GM23248 (cell line): ENCODE measurements around the gene TCF15. TPM values are rescaled to one million over a fixed set of nuclear protein-coding genes. Genes with fewer than 3 reads are reported as not detected.

ENCODE experiments used
- DNase-seq: peaks from one replicate; pipeline ENCODE4 v3.0.0-alpha.2; 2015
- H2AFZ ChIP-seq: fragments of 200-600 bp; sonication (generic); 2 replicates; pipeline ENCODE4 v1.6.1; 2016; ENCODE audit warnings: antibody characterized with exemption
- H3F3A ChIP-seq: fragments of 200-600 bp; sonication (generic); 2 replicates; pipeline ENCODE4 v1.6.1; 2016; ENCODE audit warnings: mild to moderate bottlenecking, antibody characterized with exemption, mixed run types; ENCODE audit not compliant: insufficient read depth
- H3K27ac ChIP-seq: fragments of 200-600 bp; sonication (generic); 2 replicates; pipeline ENCODE4 v1.5.1; 2016; ENCODE audit warnings: mild to moderate bottlenecking
- H3K27me3 ChIP-seq: fragments of 200-600 bp; sonication (generic); replicated peaks from 2 replicates; pipeline ENCODE4 v1.6.1; 2016; ENCODE audit warnings: mild to moderate bottlenecking; ENCODE audit not compliant: insufficient read depth
- H3K36me3 ChIP-seq: fragments of 200-600 bp; sonication (generic); 2 replicates; pipeline ENCODE4 v1.6.1; 2016; ENCODE audit warnings: low read depth, mild to moderate bottlenecking
- H3K4me1 ChIP-seq: fragments of 200-600 bp; sonication (generic); 2 replicates; pipeline ENCODE4 v1.6.1; 2016; ENCODE audit warnings: mild to moderate bottlenecking; ENCODE audit not compliant: insufficient read depth
- H3K4me2 ChIP-seq: fragments of 200-600 bp; sonication (generic); one replicate; pipeline ENCODE4 v1.6.1; 2016; ENCODE audit warnings: mild to moderate bottlenecking; ENCODE audit not compliant: unreplicated experiment
- H3K4me3 ChIP-seq: fragments of 200-600 bp; sonication (generic); 2 replicates; pipeline ENCODE4 v1.5.1; 2016; ENCODE audit warnings: mild to moderate bottlenecking
- H3K79me2 ChIP-seq: fragments of 200-600 bp; sonication (generic); 2 replicates; pipeline ENCODE4 v1.6.1; 2016; ENCODE audit warnings: mild to moderate bottlenecking; ENCODE audit not compliant: insufficient read depth
- H3K9ac ChIP-seq: fragments of 200-600 bp; sonication (generic); 2 replicates; pipeline ENCODE4 v1.6.1; 2016; ENCODE audit warnings: mild to moderate bottlenecking
- H3K9me2 ChIP-seq: fragments of 200-600 bp; sonication (generic); 2 replicates; pipeline ENCODE4 v1.6.1; 2016; ENCODE audit warnings: mixed run types, mild to moderate bottlenecking, moderate library complexity; ENCODE audit not compliant: insufficient read depth
- H3K9me3 ChIP-seq: fragments of 200-600 bp; sonication (generic); one replicate; pipeline ENCODE4 v1.6.1; 2017; ENCODE audit warnings: low read depth
- H4K20me1 ChIP-seq: fragments of 200-600 bp; sonication (generic); 2 replicates; pipeline ENCODE4 v1.6.0; 2016; ENCODE audit not compliant: insufficient read depth
- EZH2 ChIP-seq: fragments of 200-600 bp; sonication (generic); IDR thresholded peaks from 2 replicates; pipeline ENCODE4 v1.6.1; 2018; ENCODE audit warnings: antibody characterized with exemption, mild to moderate bottlenecking; ENCODE audit not compliant: insufficient read depth, poor library complexity, severe bottlenecking
- EZH2phosphoT487 ChIP-seq: fragments of 200-600 bp; sonication (generic); IDR thresholded peaks from 2 replicates; pipeline ENCODE4 v1.6.1; 2018; ENCODE audit warnings: antibody characterized with exemption, moderate library complexity, mild to moderate bottlenecking, low read depth; ENCODE audit not compliant: insufficient read depth
- WGBS, 2 experiments: methylation state at CpG; one replicate each; pipeline ENCODE4 v1.1.6; 2015 to 2017; ENCODE audit warnings: low lambda C conversion rate in 2 of 2, low coverage in 1 of 2; ENCODE audit errors: missing lambda C conversion rate in 2 of 2; 5-methylcytosine and 5-hydroxymethylcytosine counted together
- in situ Hi-C: fragments of 300-500 bp; cut with MboI; formaldehyde crosslinking; loops from 2 replicates; pipeline ENCODE4 v1.15.0; 2020
- polyA plus RNA-seq: library from polyadenylated mRNA; unstranded; fragments of >200 nt; fragmentation: Nextera tagmentation; extraction: Ambion mirVana; gene quantifications from 2 replicates; pipeline ENCODE4 v1.2.1, GENCODE V29; 2016
- total RNA-seq: library from RNA; depleted of rRNA; stranded (reverse); fragments of >200 nt; shearing (Covaris generic); gene quantifications from 2 replicates; pipeline ENCODE4 v1.2.3, GENCODE V29; 2014

TCF15 gene
- total and polyA plus RNA-seq, 2 experiments from 2014 or later, result not detected

DNA sequence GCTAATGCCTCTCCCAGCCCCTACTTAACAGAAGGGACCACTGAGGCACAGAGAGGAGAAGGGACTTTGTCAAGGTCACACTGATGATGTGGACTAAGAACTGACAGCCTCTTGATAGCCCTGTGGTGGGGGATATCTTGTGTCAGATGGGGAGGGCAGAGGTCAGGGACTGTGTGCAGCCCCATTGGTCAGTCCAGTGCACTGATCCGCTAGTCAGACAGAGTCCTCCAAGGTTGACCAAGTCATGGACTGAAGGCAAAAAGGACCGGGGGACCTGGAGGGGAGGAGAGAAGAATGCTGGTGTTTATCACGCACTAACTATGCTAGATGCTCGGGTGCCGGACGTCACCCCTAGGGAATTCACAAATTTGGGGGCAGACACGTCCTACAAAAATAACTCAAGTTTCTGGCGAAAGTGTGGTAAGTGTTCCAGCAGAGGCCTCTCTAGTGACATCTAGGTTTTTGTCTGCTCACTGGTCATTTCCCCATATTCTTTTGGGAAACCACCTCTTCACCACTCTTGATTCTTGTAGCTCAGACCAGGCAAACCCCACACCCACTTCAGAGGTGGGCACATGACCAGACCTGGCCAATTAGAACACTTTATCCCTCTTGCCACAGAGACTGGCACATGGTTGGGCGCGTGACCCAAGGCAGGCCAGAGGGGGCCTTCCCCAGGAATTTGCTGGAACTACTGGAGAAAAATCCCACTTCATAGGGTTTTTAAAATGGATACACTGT lies 21.0 kb downstream of the TCF15 start:
- 45 to 46% methylated on average over 10 of the region's 10 CpGs for WGBS, 2 experiments
- Histone ChIP-seq H3K9me2 (no peaks in the 10 kb centered on the region), H4K20me1 (no peaks in the 10 kb centered on the region), H3K79me2 (no peaks in the 10 kb centered on the region), H3K4me3 (no peak overlapping the region), H3K9me3 (no peaks in the 10 kb centered on the region), H3K4me2 (no peak overlapping the region), H3K36me3 (no peaks in the 10 kb centered on the region), H3K27ac (no peak overlapping the region), H3F3A (no peaks in the 10 kb centered on the region), H3K9ac (no peak overlapping the region), H3K27me3 (peaks cover 39% of the 10 kb centered on the region), H2AFZ (no peak overlapping the region), H3K4me1 (no peaks in the 10 kb centered on the region)
- DNase-seq, result no peak
- no peak for TF ChIP-seq EZH2phosphoT487
- TF ChIP-seq EZH2, result no peak
- in situ Hi-C loops, result no loop called here

DNA sequence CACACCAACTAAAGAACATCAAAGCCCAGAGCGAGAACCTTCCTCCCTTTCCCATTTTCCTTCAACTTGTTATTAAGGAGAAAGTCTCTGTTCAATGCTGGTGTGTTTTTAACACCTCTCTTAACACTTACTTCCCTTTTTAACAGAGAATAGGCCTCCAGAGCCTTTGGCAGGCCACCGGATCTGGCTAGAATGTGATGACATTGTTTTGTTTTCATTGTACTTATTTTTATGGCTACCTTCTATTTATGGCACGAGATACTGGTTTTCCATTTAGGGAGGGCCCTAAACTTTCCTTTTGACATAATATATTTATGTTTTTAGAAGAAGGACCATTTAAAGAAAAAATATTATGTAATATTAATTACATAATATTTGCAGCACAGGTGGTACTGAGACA lies 21.6 kb downstream of the TCF15 start:
- peaks cover 45% of the 10 kb centered on the region for H3K27me3 ChIP-seq
- no peaks in the 10 kb centered on the region for H3K9me2 ChIP-seq
- H3K27ac ChIP-seq, result no peak overlapping the region
- no peak overlapping the region for H3K4me3 ChIP-seq
- H3K36me3 ChIP-seq, result no peaks in the 10 kb centered on the region
- 21 to 23% methylated on average over 3 of the region's 3 CpGs for WGBS, 2 experiments
- H3K79me2 ChIP-seq, result no peaks in the 10 kb centered on the region
- no peak overlapping the region for H3K4me2 ChIP-seq
- H3F3A ChIP-seq, result no peaks in the 10 kb centered on the region
- H2AFZ ChIP-seq, result no peak overlapping the region
- in situ Hi-C loops, result no loop called here
- H4K20me1 ChIP-seq, result no peaks in the 10 kb centered on the region
- no peak for DNase-seq
- no peaks in the 10 kb centered on the region for H3K9me3 ChIP-seq
- H3K9ac ChIP-seq, result no peak overlapping the region
- no peaks in the 10 kb centered on the region for H3K4me1 ChIP-seq
- TF ChIP-seq EZH2phosphoT487 (no peak), EZH2 (no peak)

- Histone ChIP-seq H3K4me2 (no peak overlapping the region), H3K9me2 (no peaks in the 10 kb centered on the region), H3K4me1 (no peaks in the 10 kb centered on the region), H3K27me3 (peaks cover 35% of the 10 kb centered on the region), H3K27ac (no peak overlapping the region), H4K20me1 (no peaks in the 10 kb centered on the region), H3K9me3 (no peaks in the 10 kb centered on the region), H3K9ac (no peak overlapping the region), H3K79me2 (no peaks in the 10 kb centered on the region), H3F3A (no peaks in the 10 kb centered on the region), H2AFZ (no peak overlapping the region), H3K4me3 (no peak overlapping the region), H3K36me3 (no peaks in the 10 kb centered on the region)
- DNase-seq, result no peak
- 21 to 23% methylated on average over 7 of the region's 7 CpGs for WGBS, 2 experiments
- in situ Hi-C loops, result no loop called here
- no peak for TF ChIP-seq EZH2
These were observed 25.2 kb downstream of the TCF15 start for GRCh38 chr20:584971-585301.

DNA sequence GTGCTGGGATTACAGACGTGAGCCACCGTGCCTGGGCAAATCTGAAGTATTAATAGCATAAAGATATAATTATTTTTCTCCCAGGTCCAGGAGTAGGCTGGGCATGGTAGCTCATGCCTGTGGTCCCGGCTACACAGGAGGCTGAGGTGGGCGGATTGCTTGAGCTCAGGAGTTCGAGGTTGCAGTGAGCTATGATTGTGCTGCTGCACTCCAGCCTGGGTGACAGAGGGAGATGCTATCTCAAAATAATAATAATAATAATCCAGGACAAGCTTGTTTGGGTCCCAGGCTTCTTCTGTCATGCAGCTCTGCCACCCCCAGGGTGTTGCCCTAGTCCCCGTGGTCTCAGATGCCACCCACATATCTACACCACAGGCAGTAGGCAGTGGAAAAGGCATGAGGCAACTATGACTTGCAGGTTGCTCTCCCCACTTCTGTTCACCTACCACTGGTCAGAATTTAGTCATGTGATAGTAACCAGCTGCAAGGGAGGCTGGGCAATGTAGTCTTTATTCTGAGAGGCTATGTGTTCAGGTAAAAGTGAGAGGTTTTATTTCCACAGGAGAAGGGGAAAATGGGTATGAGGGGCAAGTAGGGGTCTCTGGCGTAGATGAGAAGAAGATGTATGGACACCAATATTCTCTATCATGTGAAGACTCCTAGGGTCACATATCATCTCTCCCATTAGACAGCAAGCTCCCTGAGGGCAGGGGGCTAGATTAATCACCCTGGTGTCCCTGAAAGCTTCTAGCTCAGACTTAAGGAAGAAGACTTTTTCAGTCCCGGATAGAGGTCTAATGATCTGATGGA lies 25.7 kb downstream of the TCF15 start:
- no peak overlapping the region for H3K27ac ChIP-seq
- H3K4me1 ChIP-seq, result no peaks in the 10 kb centered on the region
- peak; percentile 27 for DNase-seq
- H3K36me3 ChIP-seq, result no peaks in the 10 kb centered on the region
- H2AFZ ChIP-seq, result no peak overlapping the region
- 39 to 40% methylated on average over 8 of the region's 8 CpGs for WGBS, 2 experiments
- H3K9me3 ChIP-seq, result no peaks in the 10 kb centered on the region
- H3K9me2 ChIP-seq, result no peaks in the 10 kb centered on the region
- no peaks in the 10 kb centered on the region for H4K20me1 ChIP-seq
- no peak overlapping the region for H3K9ac ChIP-seq
- no peak overlapping the region for H3K4me2 ChIP-seq
- TF ChIP-seq EZH2phosphoT487, result no peak
- TF ChIP-seq EZH2, result no peak
- H3K4me3 ChIP-seq, result no peak overlapping the region
- peaks cover 35% of the 10 kb centered on the region for H3K27me3 ChIP-seq
- no peaks in the 10 kb centered on the region for H3F3A ChIP-seq
- in situ Hi-C loops, result no loop called here
- no peaks in the 10 kb centered on the region for H3K79me2 ChIP-seq
